HepG2 (cell line): Measurements from ENCODE around the gene ALK. TPM values are rescaled to one million over a fixed set of nuclear protein-coding genes. Genes with fewer than 3 reads are reported as not detected.

Experiments used
- ATAC-seq: fragments of 200-7000 bp; cut with Tn5 transposase; 3 replicates; pipeline ENCODE4 v1.9.1; 2020; ENCODE audit warnings: mild to moderate bottlenecking, moderate library complexity
- BruUV-seq: library from RNA; stranded (reverse); fragments of 400-500 nt; replicated peaks from 2 replicates; lab custom pipeline; 2021; lab: Mats Ljungman, UMichigan
- CTCF ChIA-PET: fragments of 300-600 bp; formaldehyde crosslinking; extraction: SDS; loops from one replicate; lab custom pipeline; 2021; ENCODE audit warnings: low total read pairs, inconsistent platforms, low intra/inter-chr PET ratio; lab: Yijun Ruan, JAX
- POLR2A ChIA-PET: fragments of 350-600 bp; sonication (Branson Sonifier 250); formaldehyde crosslinking; loops from one replicate; lab custom pipeline; 2020; ENCODE audit warnings: antibody characterized with exemption, inconsistent platforms; lab: Yijun Ruan, JAX
- DNase-seq: peaks from one replicate; pipeline ENCODE4 v3.0.0-alpha.2; 2015; ENCODE audit warnings: low spot score
- FAIRE-seq: peaks from 3 replicates; lab custom pipeline; 2011; peaks lifted over from hg19 to GRCh38; lab: Jason Lieb, UNC
- H2AFZ ChIP-seq: one replicate; pipeline ENCODE4 v1.6.1; 2011; ENCODE audit warnings: low read length, inconsistent platforms
- H3K27ac ChIP-seq: fragments of 300-600 bp; 3 replicates; pipeline ENCODE4 v1.8.0; 2011; ENCODE audit warnings: mixed run types, mild to moderate bottlenecking, mixed read lengths, low read length, inconsistent platforms; ENCODE audit not compliant: insufficient read depth; ENCODE audit errors: extremely low read length
- H3K27me3 ChIP-seq, 2 experiments: fragments of 200-600 bp in 1 of 2; 2 replicates in 1 of 2; 3 replicates in 1 of 2; pipeline versions ENCODE4 v1.6.0 to v1.8.0; 2011; ENCODE audit warnings: low read length in 2 of 2, mild to moderate bottlenecking in 2 of 2, moderate library complexity in 2 of 2, inconsistent platforms in 1 of 2; ENCODE audit not compliant: insufficient read depth in 2 of 2, control insufficient read depth in 1 of 2
- H3K36me3 ChIP-seq, 2 experiments: fragments of 200-600 bp in 1 of 2; replicated peaks in 1 of 2; 2 replicates in 1 of 2; 3 replicates in 1 of 2; pipeline versions ENCODE4 v1.5.1 to v1.8.0; 2011; ENCODE audit warnings: low read length in 2 of 2, inconsistent platforms in 1 of 2; ENCODE audit not compliant: insufficient read depth in 2 of 2, control insufficient read depth in 1 of 2
- H3K4me1 ChIP-seq: 2 replicates; pipeline ENCODE4 v1.5.1; 2012; ENCODE audit warnings: low read length, inconsistent platforms; ENCODE audit not compliant: insufficient read depth
- H3K4me2 ChIP-seq: 2 replicates; pipeline ENCODE4 v1.6.0; 2011; ENCODE audit warnings: low read depth, low read length, inconsistent platforms
- H3K4me3 ChIP-seq, 3 experiments: fragments of 200-600 bp in 1 of 3; sonication (generic), shearing (Covaris generic) in 1 of 3; replicated peaks in 1 of 3; 2 replicates each; pipeline ENCODE4 v1.5.1; 2011 to 2016; ENCODE audit warnings: low read length in 3 of 3, inconsistent platforms in 2 of 3, low read depth in 2 of 3, mild to moderate bottlenecking in 2 of 3, control low read depth in 1 of 3, mixed read lengths in 1 of 3; ENCODE audit not compliant: insufficient read depth in 1 of 3
- H3K79me2 ChIP-seq: one replicate; pipeline ENCODE4 v1.6.1; 2011; ENCODE audit warnings: low read length, inconsistent platforms; ENCODE audit not compliant: insufficient read depth
- H3K9ac ChIP-seq: 2 replicates; pipeline ENCODE4 v1.6.0; 2011; ENCODE audit warnings: mild to moderate bottlenecking, low read depth, low read length, inconsistent platforms; ENCODE audit not compliant: insufficient read depth
- H3K9me3 ChIP-seq: 2 replicates; pipeline ENCODE4 v1.5.1; 2012; ENCODE audit warnings: mild to moderate bottlenecking, low read length
- H4K20me1 ChIP-seq: 2 replicates; pipeline ENCODE4 v1.6.0; 2011; ENCODE audit warnings: inconsistent platforms, mild to moderate bottlenecking, low read length, moderate library complexity; ENCODE audit not compliant: insufficient read depth
- CCAR2 ChIP-seq: fragments of 200-400 bp; formaldehyde crosslinking; optimal IDR thresholded peaks from 2 replicates; pipeline ENCODE3; 2018; ENCODE audit warnings: low read depth, mild to moderate bottlenecking, low read length, moderate library complexity
- FOXM1 ChIP-seq: sonication (generic); formaldehyde crosslinking; IDR thresholded peaks from 2 replicates; pipeline ENCODE4 v1.5.0; 2020; ENCODE audit warnings: missing genetic modification reagents
- JUN ChIP-seq: sonication (generic); formaldehyde crosslinking; IDR thresholded peaks from 2 replicates; pipeline ENCODE4 v1.4.0; 2020; ENCODE audit warnings: mild to moderate bottlenecking, missing genetic modification reagents
- MAZ ChIP-seq, 2 experiments: sonication (generic) in 1 of 2; formaldehyde crosslinking in 1 of 2; IDR thresholded peaks; 2 replicates each; pipeline versions ENCODE4 v1.5.0 to v1.6.1; 2012 to 2020; ENCODE audit warnings: low read depth in 2 of 2, mild to moderate bottlenecking in 2 of 2, borderline replicate concordance in 1 of 2, improper control_type of control experiment in 1 of 2, low read length in 1 of 2, missing genetic modification reagents in 1 of 2, moderate library complexity in 1 of 2
- SOX5 ChIP-seq: IDR thresholded peaks from 2 replicates; pipeline ENCODE4 v1.6.1; 2016; ENCODE audit warnings: borderline replicate concordance
- WGBS: methylation state at CpG from one replicate; pipeline ENCODE4 v1.1.6; 2017; ENCODE audit warnings: low lambda C conversion rate; 5-methylcytosine and 5-hydroxymethylcytosine counted together
- in situ Hi-C: cut with HindIII; loops from 2 replicates; pipeline ENCODE4 v1.10.0; 2017; ENCODE audit warnings: low pct_unique_long_range_greater_than_20kb; ENCODE audit not compliant: extremely low pct_ligation_motif_present
- intact Hi-C: fragments of 100-400 bp; cut with micrococcal nuclease; formaldehyde crosslinking; loops from one replicate; pipeline ENCODE4 v1.10.0; 2022; ENCODE audit not compliant: unreplicated experiment
- polyA plus RNA-seq, 8 experiments: library from polyadenylated mRNA; depleted of rRNA in 3 of 8; stranded (reverse) in 7 of 8; unstranded in 1 of 8; fragments of >200 nt; fragmentation: Illumina TruSeq in 4 of 8; extraction: Trizol in 4 of 8; gene quantifications; 2 replicates each; pipeline versions ENCODE4 v1.2.1 to v1.2.3, GENCODE V29; 2011 to 2016; ENCODE audit warnings: low read depth in 4 of 8, missing spikeins in 1 of 8, mixed read lengths in 1 of 8; ENCODE audit not compliant: insufficient read depth in 1 of 8
- total RNA-seq, 5 experiments: library from RNA; depleted of rRNA; stranded (reverse); fragments of >200 nt; fragmentation: Illumina TruSeq; extraction: Trizol; gene quantifications; 2 replicates each; pipeline ENCODE4 v1.2.3, GENCODE V29; 2016; ENCODE audit warnings: low read depth in 1 of 5
- TF ChIP-seq, protein P1 (sequence below): sonication (generic); formaldehyde crosslinking; IDR thresholded peaks from 2 replicates; pipeline ENCODE4 v1.4.0; 2020; ENCODE audit warnings: mild to moderate bottlenecking, missing genetic modification reagents
- TF ChIP-seq, protein P2 (sequence below), 2 experiments: sonication (generic) in 1 of 2; formaldehyde crosslinking in 1 of 2; IDR thresholded peaks; 2 replicates each; pipeline versions ENCODE4 v1.6.1 to v1.9.0; 2014 to 2022; ENCODE audit warnings: antibody characterized with exemption in 1 of 2, borderline replicate concordance in 1 of 2, inconsistent platforms in 1 of 2, low read depth in 1 of 2, missing genetic modification reagents in 1 of 2

Gene ALK
- total and polyA plus RNA-seq, 2 of the 13 experiments (the other 11 are each of a cell fraction or from before 2014, with no cell fraction given): not detected

DNA sequence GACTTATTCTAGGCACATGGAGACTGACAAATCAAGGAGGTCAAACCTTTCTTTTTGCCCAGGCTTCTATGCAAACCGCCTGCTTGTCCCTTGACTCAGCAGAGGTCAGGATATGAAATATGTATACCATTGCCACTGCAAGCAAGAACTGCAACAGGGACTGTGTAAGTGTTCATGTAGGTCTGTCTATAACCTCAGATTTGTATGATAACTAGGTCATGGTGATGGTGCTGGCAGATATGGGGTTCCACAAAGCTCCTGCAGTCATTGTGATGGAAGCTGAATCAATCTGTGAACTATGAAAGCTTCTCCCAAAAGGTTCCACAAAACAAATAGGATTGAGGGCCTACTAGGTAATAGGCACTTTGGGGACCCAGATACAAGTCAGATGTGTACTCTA, 489.9 kb downstream of the ALK start:
- ChIA-PET CTCF (no interaction called here), POLR2A (no interaction called here)
- H3K27ac ChIP-seq: no peak overlapping the region
- no peak overlapping the region for H3K9ac ChIP-seq
- H3K4me3 ChIP-seq: no peak overlapping the region
- FAIRE-seq: no peak
- BruUV-seq: no TSS peak
- in situ Hi-C loops (no loop called here), intact Hi-C loops (no loop called here)
- H3K36me3 ChIP-seq: no peaks in the 10 kb centered on the region
- no peak overlapping the region for H2AFZ ChIP-seq
- 8% methylated on average over 1 of the region's 1 CpG for WGBS
- H4K20me1 ChIP-seq: no peaks in the 10 kb centered on the region
- no peak for ATAC-seq
- H3K79me2 ChIP-seq: no peaks in the 10 kb centered on the region
- DNase-seq: no peak
- H3K4me1 ChIP-seq: no peaks in the 10 kb centered on the region
- no peak overlapping the region for H3K4me2 ChIP-seq
- no peaks in the 10 kb centered on the region for H3K27me3 ChIP-seq
- no peaks in the 10 kb centered on the region for H3K9me3 ChIP-seq
- TF ChIP-seq CCAR2 (no peak), SOX5 (CRISPR knock-in tag) (no peak), MAZ (IDR thresholded peaks at IDR 0.05; ENCODE audit: borderline replicate concordance, low read depth, low read length) (no peak), MAZ (CRISPR knock-in tag; IDR thresholded peaks at IDR 0.05; ENCODE audit: low read depth) (no peak), JUN (CRISPR knock-in tag) (no peak), FOXM1 (no peak)
- TF ChIP-seq, protein P1, sequence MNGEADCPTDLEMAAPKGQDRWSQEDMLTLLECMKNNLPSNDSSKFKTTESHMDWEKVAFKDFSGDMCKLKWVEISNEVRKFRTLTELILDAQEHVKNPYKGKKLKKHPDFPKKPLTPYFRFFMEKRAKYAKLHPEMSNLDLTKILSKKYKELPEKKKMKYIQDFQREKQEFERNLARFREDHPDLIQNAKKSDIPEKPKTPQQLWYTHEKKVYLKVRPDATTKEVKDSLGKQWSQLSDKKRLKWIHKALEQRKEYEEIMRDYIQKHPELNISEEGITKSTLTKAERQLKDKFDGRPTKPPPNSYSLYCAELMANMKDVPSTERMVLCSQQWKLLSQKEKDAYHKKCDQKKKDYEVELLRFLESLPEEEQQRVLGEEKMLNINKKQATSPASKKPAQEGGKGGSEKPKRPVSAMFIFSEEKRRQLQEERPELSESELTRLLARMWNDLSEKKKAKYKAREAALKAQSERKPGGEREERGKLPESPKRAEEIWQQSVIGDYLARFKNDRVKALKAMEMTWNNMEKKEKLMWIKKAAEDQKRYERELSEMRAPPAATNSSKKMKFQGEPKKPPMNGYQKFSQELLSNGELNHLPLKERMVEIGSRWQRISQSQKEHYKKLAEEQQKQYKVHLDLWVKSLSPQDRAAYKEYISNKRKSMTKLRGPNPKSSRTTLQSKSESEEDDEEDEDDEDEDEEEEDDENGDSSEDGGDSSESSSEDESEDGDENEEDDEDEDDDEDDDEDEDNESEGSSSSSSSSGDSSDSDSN (CRISPR knock-in tag): no peak
- TF ChIP-seq, protein P2, sequence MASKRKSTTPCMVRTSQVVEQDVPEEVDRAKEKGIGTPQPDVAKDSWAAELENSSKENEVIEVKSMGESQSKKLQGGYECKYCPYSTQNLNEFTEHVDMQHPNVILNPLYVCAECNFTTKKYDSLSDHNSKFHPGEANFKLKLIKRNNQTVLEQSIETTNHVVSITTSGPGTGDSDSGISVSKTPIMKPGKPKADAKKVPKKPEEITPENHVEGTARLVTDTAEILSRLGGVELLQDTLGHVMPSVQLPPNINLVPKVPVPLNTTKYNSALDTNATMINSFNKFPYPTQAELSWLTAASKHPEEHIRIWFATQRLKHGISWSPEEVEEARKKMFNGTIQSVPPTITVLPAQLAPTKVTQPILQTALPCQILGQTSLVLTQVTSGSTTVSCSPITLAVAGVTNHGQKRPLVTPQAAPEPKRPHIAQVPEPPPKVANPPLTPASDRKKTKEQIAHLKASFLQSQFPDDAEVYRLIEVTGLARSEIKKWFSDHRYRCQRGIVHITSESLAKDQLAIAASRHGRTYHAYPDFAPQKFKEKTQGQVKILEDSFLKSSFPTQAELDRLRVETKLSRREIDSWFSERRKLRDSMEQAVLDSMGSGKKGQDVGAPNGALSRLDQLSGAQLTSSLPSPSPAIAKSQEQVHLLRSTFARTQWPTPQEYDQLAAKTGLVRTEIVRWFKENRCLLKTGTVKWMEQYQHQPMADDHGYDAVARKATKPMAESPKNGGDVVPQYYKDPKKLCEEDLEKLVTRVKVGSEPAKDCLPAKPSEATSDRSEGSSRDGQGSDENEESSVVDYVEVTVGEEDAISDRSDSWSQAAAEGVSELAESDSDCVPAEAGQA (IDR thresholded peaks at IDR 0.05; ENCODE audit: low read depth): no peak
- TF ChIP-seq, protein P2 (CRISPR knock-in tag; IDR thresholded peaks at IDR 0.05; ENCODE audit: borderline replicate concordance): no peak
- TF ChIP-seq, all 625 proteins: peak for 0
